HepG2 (cell line): ENCODE data around the gene SCAF4. TPM values are rescaled to one million over a fixed set of nuclear protein-coding genes. Genes with fewer than 3 reads are reported as not detected.
A peak's percentile ranks its signal among the peaks of the same experiment; 100 is the strongest.

ENCODE experiments used
- ATAC-seq: fragments of 200-7000 bp; cut with Tn5 transposase; 3 replicates; pipeline ENCODE4 v1.9.1; 2020; ENCODE audit warnings: mild to moderate bottlenecking, moderate library complexity
- BruUV-seq: library from RNA; stranded (reverse); fragments of 400-500 nt; replicated peaks from 2 replicates; lab custom pipeline; 2021; lab: Mats Ljungman, UMichigan
- CTCF ChIA-PET: fragments of 300-600 bp; formaldehyde crosslinking; extraction: SDS; loops from one replicate; lab custom pipeline; 2021; ENCODE audit warnings: low total read pairs, inconsistent platforms, low intra/inter-chr PET ratio; lab: Yijun Ruan, JAX
- POLR2A ChIA-PET: fragments of 350-600 bp; sonication (Branson Sonifier 250); formaldehyde crosslinking; loops from one replicate; lab custom pipeline; 2020; ENCODE audit warnings: antibody characterized with exemption, inconsistent platforms; lab: Yijun Ruan, JAX
- DNase-seq: peaks from one replicate; pipeline ENCODE4 v3.0.0-alpha.2; 2015; ENCODE audit warnings: low spot score
- FAIRE-seq: peaks from 3 replicates; lab custom pipeline; 2011; peaks lifted over from hg19 to GRCh38; lab: Jason Lieb, UNC
- H2AFZ ChIP-seq: one replicate; pipeline ENCODE4 v1.6.1; 2011; ENCODE audit warnings: low read length, inconsistent platforms
- H3K27ac ChIP-seq: fragments of 300-600 bp; 3 replicates; pipeline ENCODE4 v1.8.0; 2011; ENCODE audit warnings: mixed run types, mild to moderate bottlenecking, mixed read lengths, low read length, inconsistent platforms; ENCODE audit not compliant: insufficient read depth; ENCODE audit errors: extremely low read length
- H3K27me3 ChIP-seq, 2 experiments: fragments of 200-600 bp in 1 of 2; 2 replicates in 1 of 2; 3 replicates in 1 of 2; pipeline versions ENCODE4 v1.6.0 to v1.8.0; 2011; ENCODE audit warnings: low read length in 2 of 2, mild to moderate bottlenecking in 2 of 2, moderate library complexity in 2 of 2, inconsistent platforms in 1 of 2; ENCODE audit not compliant: insufficient read depth in 2 of 2, control insufficient read depth in 1 of 2
- H3K36me3 ChIP-seq, 2 experiments: fragments of 200-600 bp in 1 of 2; replicated peaks in 1 of 2; 2 replicates in 1 of 2; 3 replicates in 1 of 2; pipeline versions ENCODE4 v1.5.1 to v1.8.0; 2011; ENCODE audit warnings: low read length in 2 of 2, inconsistent platforms in 1 of 2; ENCODE audit not compliant: insufficient read depth in 2 of 2, control insufficient read depth in 1 of 2
- H3K4me1 ChIP-seq: 2 replicates; pipeline ENCODE4 v1.5.1; 2012; ENCODE audit warnings: low read length, inconsistent platforms; ENCODE audit not compliant: insufficient read depth
- H3K4me2 ChIP-seq: 2 replicates; pipeline ENCODE4 v1.6.0; 2011; ENCODE audit warnings: low read depth, low read length, inconsistent platforms
- H3K4me3 ChIP-seq, 3 experiments: fragments of 200-600 bp in 1 of 3; sonication (generic), shearing (Covaris generic) in 1 of 3; replicated peaks in 1 of 3; 2 replicates each; pipeline ENCODE4 v1.5.1; 2011 to 2016; ENCODE audit warnings: low read length in 3 of 3, inconsistent platforms in 2 of 3, low read depth in 2 of 3, mild to moderate bottlenecking in 2 of 3, control low read depth in 1 of 3, mixed read lengths in 1 of 3; ENCODE audit not compliant: insufficient read depth in 1 of 3
- H3K79me2 ChIP-seq: one replicate; pipeline ENCODE4 v1.6.1; 2011; ENCODE audit warnings: low read length, inconsistent platforms; ENCODE audit not compliant: insufficient read depth
- H3K9ac ChIP-seq: 2 replicates; pipeline ENCODE4 v1.6.0; 2011; ENCODE audit warnings: mild to moderate bottlenecking, low read depth, low read length, inconsistent platforms; ENCODE audit not compliant: insufficient read depth
- H3K9me3 ChIP-seq: 2 replicates; pipeline ENCODE4 v1.5.1; 2012; ENCODE audit warnings: mild to moderate bottlenecking, low read length
- H4K20me1 ChIP-seq: 2 replicates; pipeline ENCODE4 v1.6.0; 2011; ENCODE audit warnings: inconsistent platforms, mild to moderate bottlenecking, low read length, moderate library complexity; ENCODE audit not compliant: insufficient read depth
- CREM ChIP-seq, 2 experiments: sonication (generic) in 1 of 2; formaldehyde crosslinking in 1 of 2; IDR thresholded peaks; 2 replicates each; pipeline versions ENCODE4 v1.4.0 to v1.6.1; 2016 to 2020; ENCODE audit warnings: antibody characterized with exemption in 1 of 2, mild to moderate bottlenecking in 1 of 2, missing genetic modification reagents in 1 of 2
- FOSL2 ChIP-seq: sonication (generic); formaldehyde crosslinking; IDR thresholded peaks from 2 replicates; pipeline ENCODE4 v1.4.0; 2020; ENCODE audit warnings: missing genetic modification reagents
- FOXA1 ChIP-seq, 2 experiments: fragments of 450-650 bp in 1 of 2; sonication (generic) in 1 of 2; formaldehyde crosslinking in 1 of 2; IDR thresholded peaks; 2 replicates each; pipeline versions ENCODE4 v1.4.0 to v1.6.1; 2016 to 2020; ENCODE audit warnings: missing genetic modification reagents in 1 of 2
- FOXA3 ChIP-seq: IDR thresholded peaks from 2 replicates; pipeline ENCODE4 v1.6.1; 2016; ENCODE audit warnings: missing genetic modification reagents, missing compliant biosample characterization
- GMEB1 ChIP-seq: sonication (generic); formaldehyde crosslinking; IDR thresholded peaks from 2 replicates; pipeline ENCODE4 v1.5.1; 2020; ENCODE audit warnings: missing genetic modification reagents, mild to moderate bottlenecking, borderline replicate concordance
- HOXA5 ChIP-seq: sonication (generic); formaldehyde crosslinking; IDR thresholded peaks from 2 replicates; pipeline ENCODE4 v1.4.0; 2020; ENCODE audit warnings: missing genetic modification reagents
- IRF2 ChIP-seq: IDR thresholded peaks from 2 replicates; pipeline ENCODE4 v1.6.1; 2018; ENCODE audit warnings: missing genetic modification reagents, missing compliant biosample characterization
- KMT2A ChIP-seq: sonication (generic); formaldehyde crosslinking; IDR thresholded peaks from 2 replicates; pipeline ENCODE4 v1.4.0; 2020; ENCODE audit warnings: missing genetic modification reagents
- MEF2D ChIP-seq: sonication (generic); formaldehyde crosslinking; IDR thresholded peaks from 2 replicates; pipeline ENCODE4 v1.5.1; 2020; ENCODE audit warnings: mild to moderate bottlenecking, missing genetic modification reagents
- MEIS1 ChIP-seq: sonication (generic); formaldehyde crosslinking; IDR thresholded peaks from 2 replicates; pipeline ENCODE4 v1.9.0; 2021; ENCODE audit warnings: mild to moderate bottlenecking, missing genetic modification reagents, moderate library complexity, borderline replicate concordance
- POLR2AphosphoS2 ChIP-seq: IDR thresholded peaks from 2 replicates; pipeline ENCODE4 v1.6.1; 2011; ENCODE audit warnings: low read depth, low read length, improper control_type of control experiment
- SOX13 ChIP-seq, 3 experiments: fragments of 450-650 bp in 1 of 3; sonication (generic) in 1 of 3; formaldehyde crosslinking in 1 of 3; IDR thresholded peaks in 2 of 3; conservative IDR thresholded peaks in 1 of 3; 2 replicates each; pipeline versions ENCODE4 v1.5.0 to v1.6.1; 2016 to 2020; ENCODE audit warnings: antibody characterized with exemption in 1 of 3, mild to moderate bottlenecking in 1 of 3, missing compliant biosample characterization in 1 of 3, missing genetic modification reagents in 1 of 3, moderate library complexity in 1 of 3
- TERF1 ChIP-seq: sonication (generic); formaldehyde crosslinking; IDR thresholded peaks from 2 replicates; pipeline ENCODE4 v1.8.0; 2022; ENCODE audit warnings: mild to moderate bottlenecking, missing genetic modification reagents, moderate library complexity
- TSC22D2 ChIP-seq: sonication (generic); formaldehyde crosslinking; IDR thresholded peaks from 2 replicates; pipeline ENCODE4 v1.5.1; 2020; ENCODE audit warnings: missing genetic modification reagents, mild to moderate bottlenecking, borderline replicate concordance
- ZFP90 ChIP-seq: sonication (generic); formaldehyde crosslinking; IDR thresholded peaks from 2 replicates; pipeline ENCODE4 v1.8.0; 2022; ENCODE audit warnings: missing genetic modification reagents, mild to moderate bottlenecking, inconsistent platforms, borderline replicate concordance
- ZNF232 ChIP-seq: sonication (generic); formaldehyde crosslinking; IDR thresholded peaks from 2 replicates; pipeline ENCODE4 v1.4.0; 2020; ENCODE audit warnings: missing genetic modification reagents, borderline replicate concordance
- ZNF234 ChIP-seq: sonication (generic); formaldehyde crosslinking; conservative IDR thresholded peaks from 2 replicates; pipeline ENCODE4 v1.5.1; 2020; ENCODE audit warnings: mild to moderate bottlenecking, missing genetic modification reagents
- ZNF703 ChIP-seq: sonication (generic); formaldehyde crosslinking; IDR thresholded peaks from 2 replicates; pipeline ENCODE4 v1.5.1; 2020; ENCODE audit warnings: missing genetic modification reagents, mild to moderate bottlenecking, moderate library complexity, borderline replicate concordance
- ZNF879 ChIP-seq: sonication (generic); formaldehyde crosslinking; IDR thresholded peaks from 2 replicates; pipeline ENCODE4 v1.8.1; 2023; ENCODE audit warnings: missing genetic modification reagents
- ZSCAN31 ChIP-seq: sonication (generic); formaldehyde crosslinking; IDR thresholded peaks from 2 replicates; pipeline ENCODE4 v1.5.0; 2020; ENCODE audit warnings: low read depth, mild to moderate bottlenecking, missing genetic modification reagents
- WGBS: methylation state at CpG from one replicate; pipeline ENCODE4 v1.1.6; 2017; ENCODE audit warnings: low lambda C conversion rate; 5-methylcytosine and 5-hydroxymethylcytosine counted together
- in situ Hi-C: cut with HindIII; loops from 2 replicates; pipeline ENCODE4 v1.10.0; 2017; ENCODE audit warnings: low pct_unique_long_range_greater_than_20kb; ENCODE audit not compliant: extremely low pct_ligation_motif_present
- intact Hi-C: fragments of 100-400 bp; cut with micrococcal nuclease; formaldehyde crosslinking; loops from one replicate; pipeline ENCODE4 v1.10.0; 2022; ENCODE audit not compliant: unreplicated experiment
- polyA plus RNA-seq, 8 experiments: library from polyadenylated mRNA; depleted of rRNA in 3 of 8; stranded (reverse) in 7 of 8; unstranded in 1 of 8; fragments of >200 nt; fragmentation: Illumina TruSeq in 4 of 8; extraction: Trizol in 4 of 8; gene quantifications; 2 replicates each; pipeline versions ENCODE4 v1.2.1 to v1.2.3, GENCODE V29; 2011 to 2016; ENCODE audit warnings: low read depth in 4 of 8, missing spikeins in 1 of 8, mixed read lengths in 1 of 8; ENCODE audit not compliant: insufficient read depth in 1 of 8
- total RNA-seq, 5 experiments: library from RNA; depleted of rRNA; stranded (reverse); fragments of >200 nt; fragmentation: Illumina TruSeq; extraction: Trizol; gene quantifications; 2 replicates each; pipeline ENCODE4 v1.2.3, GENCODE V29; 2016; ENCODE audit warnings: low read depth in 1 of 5

The SCAF4 gene
- total and polyA plus RNA-seq, 2 of the 13 experiments (the other 11 are each of a cell fraction or from before 2014, with no cell fraction given) = 9.1 to 11.5 TPM

GRCh38 chr21:31729622-31730343, 2.1 kb downstream of the SCAF4 start (continued):
- TF ChIP-seq TSC22D2 (no peak), ZFP90 (CRISPR knock-in tag) (no peak), FOSL2 (CRISPR knock-in tag) (no peak), GMEB1 (no peak), CREM (IDR thresholded peaks at IDR 0.05) (no peak), CREM (CRISPR knock-in tag; IDR thresholded peaks at IDR 0.05) (no peak), ZNF234 (no peak), TERF1 (no peak), HOXA5 (CRISPR knock-in tag) (no peak), ZNF232 (no peak)

GRCh38 chr21:31728952-31729351, 3.0 kb downstream of the SCAF4 start:
- no peak overlapping the region for H2AFZ ChIP-seq
- H3K27me3 ChIP-seq = no peaks in the 10 kb centered on the region; a peak in 1 of 5 replicates
- ChIA-PET POLR2A (no interaction called here), CTCF (no interaction called here)
- TF ChIP-seq ZSCAN31 (no peak), KMT2A (no peak), MEIS1 (no peak), ZNF703 (CRISPR knock-in tag) (no peak), SOX13 (IDR thresholded peaks at IDR 0.05) (no peak), SOX13 (CRISPR knock-in tag; conservative IDR thresholded peaks at IDR 0.05 in 1 of 2, IDR thresholded peaks at IDR 0.05 in 1 of 2) (0 out of 4 replicates have a peak, but pooled peaks of 1 of the 2 experiments have one; percentile 24), MEF2D (CRISPR knock-in tag) (no peak), FOXA1 (IDR thresholded peaks at IDR 0.05) (no peak), FOXA1 (CRISPR knock-in tag; IDR thresholded peaks at IDR 0.05) (peak; percentile 44; the same call in 1 of the 2 replicates), FOXA3 (peak; percentile 57; the same call in 1 of the 2 replicates), ZNF879 (CRISPR knock-in tag) (no peak), IRF2 (no peak), POLR2AphosphoS2 (no peak)
- H3K4me2 ChIP-seq = peak overlapping the region; percentile 76
- WGBS = 19% methylated on average over 3 of the region's 3 CpGs
- BruUV-seq = no TSS peak
- no peak for DNase-seq
- no peak overlapping the region for H3K27ac ChIP-seq
- intact Hi-C loops (no loop called here), in situ Hi-C loops (no loop called here)
- H3K4me3 ChIP-seq = peak overlapping the region; percentile 17 to 96 (median 96); a peak in 5 of 6 replicates
- H3K9ac ChIP-seq = peak overlapping the region; percentile 5; the same call in 1 of the 2 replicates
- H3K9me3 ChIP-seq = no peaks in the 10 kb centered on the region
- H3K4me1 ChIP-seq = peaks cover 66% of the 10 kb centered on the region
- peak; percentile 4 for FAIRE-seq
- ATAC-seq = no peak
- peaks cover 77% of the 10 kb centered on the region for H3K79me2 ChIP-seq
- peaks cover 67% of the 10 kb centered on the region for H4K20me1 ChIP-seq
- peaks cover 0 to 9% of the 10 kb centered on the region in 2 experiments; a peak in 1 of 5 replicates for H3K36me3 ChIP-seq
